KMS-11 (cell line): ENCODE data around the gene MARK1.

ENCODE experiments used
- H2AFZ ChIP-seq: fragments of 200-600 bp; sonication (generic); 2 replicates; pipeline ENCODE4 v1.6.1; 2016; ENCODE audit warnings: antibody characterized with exemption, mixed run types, low read depth
- H3K27ac ChIP-seq: fragments of 200-600 bp; sonication (generic); 2 replicates; pipeline ENCODE4 v1.6.1; 2016; ENCODE audit warnings: mild to moderate bottlenecking, mixed run types
- H3K27me3 ChIP-seq: fragments of 200-600 bp; sonication (generic); 2 replicates; pipeline ENCODE4 v1.6.1; 2017; ENCODE audit warnings: mild to moderate bottlenecking, low read depth, mixed run types, moderate library complexity; ENCODE audit not compliant: insufficient read depth
- H3K36me3 ChIP-seq: fragments of 200-600 bp; sonication (generic); 2 replicates; pipeline ENCODE4 v1.6.1; 2017; ENCODE audit warnings: mild to moderate bottlenecking, mixed run types; ENCODE audit not compliant: insufficient read depth
- H3K4me1 ChIP-seq: fragments of 200-600 bp; sonication (generic); 2 replicates; pipeline ENCODE4 v1.6.1; 2016; ENCODE audit warnings: mild to moderate bottlenecking, low read depth, mixed run types; ENCODE audit not compliant: poor library complexity, severe bottlenecking
- H3K4me2 ChIP-seq: fragments of 200-600 bp; sonication (generic); 2 replicates; pipeline ENCODE4 v1.7.0; 2016; ENCODE audit warnings: mild to moderate bottlenecking, mixed run types
- H3K4me3 ChIP-seq: fragments of 200-600 bp; sonication (generic); IDR thresholded peaks from 2 replicates; pipeline ENCODE4 v1.6.1; 2017; ENCODE audit warnings: low read depth, low read length, mixed read lengths; ENCODE audit not compliant: insufficient read depth
- H3K79me2 ChIP-seq: fragments of 200-600 bp; sonication (generic); 2 replicates; pipeline ENCODE4 v1.6.1; 2016; ENCODE audit warnings: low read depth, mixed run types; ENCODE audit not compliant: insufficient read depth
- H3K9ac ChIP-seq: fragments of 200-600 bp; sonication (generic); 2 replicates; pipeline ENCODE4 v1.6.1; 2016; ENCODE audit warnings: mild to moderate bottlenecking, mixed run types
- H4K20me1 ChIP-seq: fragments of 200-600 bp; sonication (generic); 2 replicates; pipeline ENCODE4 v1.6.1; 2016; ENCODE audit warnings: mild to moderate bottlenecking, mixed run types; ENCODE audit not compliant: insufficient read depth
- CTCF ChIP-seq: fragments of 200-600 bp; sonication (generic); conservative IDR thresholded peaks from 2 replicates; pipeline ENCODE4 v1.6.1; 2017; ENCODE audit warnings: low read depth, mild to moderate bottlenecking, antibody characterized with exemption, low read length, moderate library complexity, mixed read lengths

The MARK1 gene

DNA sequence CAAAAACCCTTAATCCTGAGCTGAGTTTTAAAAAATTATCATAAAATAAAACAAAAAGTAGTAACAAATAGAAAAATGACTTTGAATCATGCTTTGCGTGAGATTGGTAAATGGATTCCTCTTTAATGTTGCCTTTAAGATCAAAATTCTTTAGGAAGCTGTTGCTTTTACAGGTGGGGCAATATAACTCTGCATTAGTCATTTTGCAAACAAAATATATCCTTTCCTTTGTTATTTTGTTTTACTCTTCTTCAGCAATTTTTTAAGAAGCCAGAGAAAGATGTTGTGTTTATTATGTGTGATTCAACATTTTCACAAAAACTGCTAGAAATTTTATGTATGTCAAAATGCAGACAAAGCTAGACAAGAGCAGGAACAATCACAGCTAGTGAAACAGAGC, 50.0 kb downstream of the MARK1 start:
- no peaks in the 10 kb centered on the region for H3K4me1 ChIP-seq
- H3K4me2 ChIP-seq: no peak overlapping the region
- H3K27ac ChIP-seq: no peak overlapping the region
- H3K27me3 ChIP-seq: no peaks in the 10 kb centered on the region
- H3K9ac ChIP-seq: no peak overlapping the region
- TF ChIP-seq CTCF: no peak
- H3K36me3 ChIP-seq: no peaks in the 10 kb centered on the region; the same call in 1 of the 2 replicates
- H3K79me2 ChIP-seq: no peaks in the 10 kb centered on the region; the same call in 1 of the 2 replicates
- no peak overlapping the region for H3K4me3 ChIP-seq
- no peak overlapping the region for H2AFZ ChIP-seq
- no peaks in the 10 kb centered on the region for H4K20me1 ChIP-seq

DNA sequence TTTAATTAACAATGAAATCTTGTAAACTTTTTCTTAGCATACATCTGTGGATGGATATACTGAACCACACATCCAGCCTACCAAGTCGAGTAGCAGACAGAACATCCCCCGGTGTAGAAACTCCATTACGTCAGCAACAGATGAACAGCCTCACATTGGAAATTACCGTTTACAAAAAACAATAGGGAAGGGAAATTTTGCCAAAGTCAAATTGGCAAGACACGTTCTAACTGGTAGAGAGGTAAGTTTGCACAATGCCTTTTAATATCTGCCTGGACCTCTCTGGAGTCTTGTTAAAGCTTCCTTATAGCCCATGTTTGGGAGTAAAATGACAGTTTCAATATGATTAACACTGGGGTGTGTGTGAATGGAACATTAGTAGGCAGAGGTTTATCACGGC, 51.4 kb downstream of the MARK1 start:
- H3K4me3 ChIP-seq: no peak overlapping the region
- no peak overlapping the region for H2AFZ ChIP-seq
- H3K4me1 ChIP-seq: no peaks in the 10 kb centered on the region
- no peaks in the 10 kb centered on the region for H3K27me3 ChIP-seq
- H3K36me3 ChIP-seq: no peaks in the 10 kb centered on the region; the same call in 1 of the 2 replicates
- H3K9ac ChIP-seq: no peak overlapping the region
- H3K79me2 ChIP-seq: no peaks in the 10 kb centered on the region
- H4K20me1 ChIP-seq: no peaks in the 10 kb centered on the region
- no peak overlapping the region for H3K27ac ChIP-seq
- no peak for TF ChIP-seq CTCF
- H3K4me2 ChIP-seq: no peak overlapping the region

GRCh38 chr1:220592714-220593113, 64.8 kb downstream of the MARK1 start:
- no peaks in the 10 kb centered on the region for H3K79me2 ChIP-seq
- no peaks in the 10 kb centered on the region for H4K20me1 ChIP-seq
- no peak overlapping the region for H3K27ac ChIP-seq
- H3K4me3 ChIP-seq: no peak overlapping the region
- no peak overlapping the region for H3K9ac ChIP-seq
- H3K27me3 ChIP-seq: no peaks in the 10 kb centered on the region
- H3K4me1 ChIP-seq: peaks cover 5% of the 10 kb centered on the region
- H3K36me3 ChIP-seq: no peaks in the 10 kb centered on the region
- TF ChIP-seq CTCF: no peak
- no peak overlapping the region for H3K4me2 ChIP-seq
- no peak overlapping the region for H2AFZ ChIP-seq

GRCh38 chr1:220594356-220594755, 66.4 kb downstream of the MARK1 start:
- no peak overlapping the region for H3K9ac ChIP-seq
- H3K36me3 ChIP-seq: no peaks in the 10 kb centered on the region
- H3K79me2 ChIP-seq: no peaks in the 10 kb centered on the region
- H3K27me3 ChIP-seq: no peaks in the 10 kb centered on the region
- no peaks in the 10 kb centered on the region for H4K20me1 ChIP-seq
- no peak overlapping the region for H3K27ac ChIP-seq
- H3K4me3 ChIP-seq: no peak overlapping the region
- H2AFZ ChIP-seq: no peak overlapping the region
- H3K4me2 ChIP-seq: no peak overlapping the region
- no peak for TF ChIP-seq CTCF
- H3K4me1 ChIP-seq: peaks cover 9% of the 10 kb centered on the region
